SW 1271 (cell line): ENCODE data around the gene SCFD1.
"Not testable (repeated sequence)": the region's sequence is repeated elsewhere in the genome, so short reads cannot be mapped to it uniquely, and the experiment has no call there.

ENCODE experiments used
- DNase-seq, 2 experiments: peaks; one replicate each; lab custom pipeline; 2025; lab: John Stamatoyannopoulos, UW

The SCFD1 gene

GRCh38 chr14:30678926-30679431 is 56.9 kb downstream of the SCFD1 start:
- DNase-seq, result no peak

GRCh38 chr14:30680036-30680435 is 57.9 kb downstream of the SCFD1 start:
- no peak for DNase-seq

GRCh38 chr14:30680776-30681175 is 58.7 kb downstream of the SCFD1 start:
- not testable (repeated sequence) for DNase-seq

- peak in 1 of 2 experiments; percentile 29 for DNase-seq
Observed at GRCh38 chr14:30681752-30682355, 59.7 kb downstream of the SCFD1 start.

- DNase-seq, result peak in 1 of 2 experiments; percentile 25
Observed at GRCh38 chr14:30690487-30691355, 68.6 kb downstream of the SCFD1 start.

- no peak for DNase-seq
Observed at GRCh38 chr14:30691751-30692398, 69.8 kb downstream of the SCFD1 start.

GRCh38 chr14:30692669-30693068 is 70.5 kb downstream of the SCFD1 start:
- DNase-seq, result no peak

GRCh38 chr14:30698463-30698862 is 76.3 kb downstream of the SCFD1 start:
- no peak for DNase-seq

GRCh38 chr14:30706704-30707103 is 84.6 kb downstream of the SCFD1 start:
- DNase-seq, result no peak

- DNase-seq, result no peak
Observed at GRCh38 chr14:30708157-30708556, 86.0 kb downstream of the SCFD1 start.

- DNase-seq, result no peak
Observed at GRCh38 chr14:30709201-30709600, 87.1 kb downstream of the SCFD1 start.

GRCh38 chr14:30710876-30711275 is 88.8 kb downstream of the SCFD1 start:
- DNase-seq, result no peak

- DNase-seq, result no peak
Observed at GRCh38 chr14:30719137-30719536, 97.0 kb downstream of the SCFD1 start.

GRCh38 chr14:30725763-30726162 is 103.6 kb downstream of the SCFD1 start:
- DNase-seq, result no peak

GRCh38 chr14:30728471-30728870 is 106.4 kb downstream of the SCFD1 start:
- DNase-seq, result no peak

- no peak for DNase-seq
Observed at GRCh38 chr14:30737916-30738315, 115.8 kb downstream of the SCFD1 start.

- no peak for DNase-seq
Observed at GRCh38 chr14:30738978-30739377, 116.9 kb downstream of the SCFD1 start.

- DNase-seq, result no peak
Observed at GRCh38 chr14:30748343-30748742, 126.2 kb downstream of the SCFD1 start.

GRCh38 chr14:30751646-30752416 is 129.7 kb downstream of the SCFD1 start:
- no peak for DNase-seq

- no peak for DNase-seq
Observed at GRCh38 chr14:30753452-30753851, 131.3 kb downstream of the SCFD1 start.

GRCh38 chr14:30754778-30755177 is 132.7 kb downstream of the SCFD1 start:
- no peak for DNase-seq

- DNase-seq, result peak in 1 of 2 experiments; percentile 12
Observed at GRCh38 chr14:30756594-30756993, 134.5 kb downstream of the SCFD1 start.
